ENCODE measurements around the gene HCST. TPM values are rescaled to one million over a fixed set of nuclear protein-coding genes. Genes with fewer than 3 reads are reported as not detected.

HCST gene
- total RNA-seq, 2 donors from 2014 or later: 1.3 to 1.5 TPM

GRCh38 chr19:35898499-35898809 lies 3.9 kb upstream of the HCST start:
- H3K4me3 Mint-ChIP-seq: peak overlapping the region; percentile 88
- H3K4me3 ChIP-seq (ENCODE audit: low read length): peak overlapping the region; percentile 90
- H3K36me3 Mint-ChIP-seq (ENCODE audit: low read depth): peaks cover 27% of the 10 kb centered on the region
- H3K36me3 ChIP-seq (ENCODE audit: control insufficient read depth, insufficient read depth, low read length): peaks cover 39% of the 10 kb centered on the region
- TF ChIP-seq CTCF (conservative IDR thresholded peaks at IDR 0.05): no peak
- no peak overlapping the region for H3K27ac ChIP-seq (ENCODE audit: low read depth, low read length)
- H3K4me1 Mint-ChIP-seq: peaks cover 15% of the 10 kb centered on the region
- 45 to 55% methylated on average over 8 to 17 of the region's 17 CpGs for WGBS, 2 experiments (ENCODE audit: insufficient coverage in 1 of 2, insufficient read length in 1 of 2)
- H3K9me3 Mint-ChIP-seq: no peaks in the 10 kb centered on the region
- no peak overlapping the region for H3K27ac Mint-ChIP-seq
- H3K27me3 Mint-ChIP-seq (ENCODE audit: insufficient read depth): peaks cover 13% of the 10 kb centered on the region
- no peaks in the 10 kb centered on the region for H3K9me3 ChIP-seq (ENCODE audit: control insufficient read depth, low read length)
- no peaks in the 10 kb centered on the region for H3K27me3 ChIP-seq (ENCODE audit: control insufficient read depth, insufficient read depth, low read length, poor library complexity, severe bottlenecking)
- no peaks in the 10 kb centered on the region for H3K4me1 ChIP-seq (ENCODE audit: control insufficient read depth, insufficient read depth, low read length)
- peak overlapping the region; percentile 74 for H3K9ac ChIP-seq (ENCODE audit: extremely low read depth, low read length, poor library complexity, severe bottlenecking)
- DNase-seq: no peak

GRCh38 chr19:35899547-35900214 lies 2.6 kb upstream of the HCST start:
- TF ChIP-seq CTCF (conservative IDR thresholded peaks at IDR 0.05): no peak
- peaks cover 16% of the 10 kb centered on the region for H3K4me1 Mint-ChIP-seq
- H3K9me3 ChIP-seq (ENCODE audit: control insufficient read depth, low read length): no peaks in the 10 kb centered on the region

GRCh38 chr19:35901055-35901644 lies 1.2 kb upstream of the HCST start:
- 60 to 89% methylated on average over 2 of the region's 2 CpGs for WGBS, 2 experiments (ENCODE audit: insufficient coverage in 1 of 2, insufficient read length in 1 of 2)
- Histone ChIP-seq H3K4me1 (ENCODE audit: control insufficient read depth, insufficient read depth, low read length) (no peaks in the 10 kb centered on the region), H3K9me3 (ENCODE audit: control insufficient read depth, low read length) (no peaks in the 10 kb centered on the region), H3K9ac (ENCODE audit: extremely low read depth, low read length, poor library complexity, severe bottlenecking) (no peak overlapping the region), H3K36me3 (ENCODE audit: control insufficient read depth, insufficient read depth, low read length) (peaks cover 23% of the 10 kb centered on the region), H3K27ac (ENCODE audit: low read depth, low read length) (no peak overlapping the region), H3K27me3 (ENCODE audit: control insufficient read depth, insufficient read depth, low read length, poor library complexity, severe bottlenecking) (no peaks in the 10 kb centered on the region), H3K4me3 (ENCODE audit: low read length) (peak overlapping the region; percentile 90)
- no peak for TF ChIP-seq CTCF (conservative IDR thresholded peaks at IDR 0.05)
- peak overlapping the region; percentile 88 for H3K4me3 Mint-ChIP-seq
- H3K27me3 Mint-ChIP-seq (ENCODE audit: insufficient read depth): peaks cover 14% of the 10 kb centered on the region
- H3K9me3 Mint-ChIP-seq: no peaks in the 10 kb centered on the region
- peaks cover 16% of the 10 kb centered on the region for H3K4me1 Mint-ChIP-seq
- DNase-seq: no peak
- peaks cover 10% of the 10 kb centered on the region for H3K36me3 Mint-ChIP-seq (ENCODE audit: low read depth)
- peak overlapping the region; percentile 76 for H3K27ac Mint-ChIP-seq

More at GRCh38 chr19:35899547-35900214, 2.6 kb upstream of the HCST start:
- no peak overlapping the region for H3K27ac ChIP-seq (ENCODE audit: low read depth, low read length)
- no peaks in the 10 kb centered on the region for H3K4me1 ChIP-seq (ENCODE audit: control insufficient read depth, insufficient read depth, low read length)
- peaks cover 14% of the 10 kb centered on the region for H3K27me3 Mint-ChIP-seq (ENCODE audit: insufficient read depth)
- H3K27me3 ChIP-seq (ENCODE audit: control insufficient read depth, insufficient read depth, low read length, poor library complexity, severe bottlenecking): no peaks in the 10 kb centered on the region
- DNase-seq: peak; percentile 83
- peak overlapping the region; percentile 74 for H3K9ac ChIP-seq (ENCODE audit: extremely low read depth, low read length, poor library complexity, severe bottlenecking)
- no peaks in the 10 kb centered on the region for H3K9me3 Mint-ChIP-seq
- peaks cover 32% of the 10 kb centered on the region for H3K36me3 ChIP-seq (ENCODE audit: control insufficient read depth, insufficient read depth, low read length)
- H3K4me3 ChIP-seq (ENCODE audit: low read length): peak overlapping the region; percentile 90
- peak overlapping the region; percentile 88 for H3K4me3 Mint-ChIP-seq
- WGBS, 2 experiments (ENCODE audit: insufficient coverage in 1 of 2, insufficient read length in 1 of 2): 0% methylated on average over 12 to 34 of the region's 43 CpGs
- H3K36me3 Mint-ChIP-seq (ENCODE audit: low read depth): peaks cover 21% of the 10 kb centered on the region
- H3K27ac Mint-ChIP-seq: peak overlapping the region; percentile 97
